Measurements from ENCODE around the gene TPRA1. TPM values are rescaled to one million over a fixed set of nuclear protein-coding genes. Genes with fewer than 3 reads are reported as not detected.

The TPRA1 gene
- total RNA-seq, 1 experiment from 2014 or later: 58.5 TPM

GRCh38 chr3:127578802-127579201, 11.7 kb downstream of the TPRA1 start:
- H3K4me2 ChIP-seq: no peak overlapping the region
- intact Hi-C loops (cut with micrococcal nuclease; ENCODE audit: unreplicated experiment): loop anchor here (5.0 kb wide), 2 partner anchors 393 to 473 kb away; partner anchors contain the start of gene SEC61A1
- ChIA-PET POLR2A (ENCODE audit: unreplicated experiment) (no interaction called here), CTCF (no interaction called here)
- no peak overlapping the region for H2AFZ ChIP-seq
- H3K9me2 ChIP-seq (ENCODE audit: insufficient read depth): no peaks in the 10 kb centered on the region
- H3K27ac ChIP-seq: no peak overlapping the region
- peaks cover 10% of the 10 kb centered on the region for H4K20me1 ChIP-seq (ENCODE audit: insufficient read depth)
- no peaks in the 10 kb centered on the region for H3K9me3 ChIP-seq (ENCODE audit: insufficient read depth, low read depth)
- 0 out of 2 replicates have a peak, but pooled peaks cover 6% of the 10 kb centered on the region for H3K36me3 ChIP-seq (ENCODE audit: low read depth)
- H3K79me2 ChIP-seq (ENCODE audit: low read depth): no peaks in the 10 kb centered on the region
- no peak overlapping the region for H3K4me3 ChIP-seq
- TF ChIP-seq CTCF (conservative IDR thresholded peaks at IDR 0.05) (no peak), EZH2 (IDR thresholded peaks at IDR 0.05; ENCODE audit: low read depth) (no peak)
- no peaks in the 10 kb centered on the region for H3K4me1 ChIP-seq (replicated peaks; ENCODE audit: insufficient read depth)
- no peak for DNase-seq
- BruUV-seq (replicated peaks): no TSS peak
- no peaks in the 10 kb centered on the region for H3F3A ChIP-seq (ENCODE audit: insufficient read depth, low read depth)
- no peaks in the 10 kb centered on the region for H3K27me3 ChIP-seq (ENCODE audit: insufficient read depth, low read depth)

- 0 out of 2 replicates have a peak, but pooled peaks cover 6% of the 10 kb centered on the region for H3K36me3 ChIP-seq (ENCODE audit: low read depth)
- no peak for DNase-seq
- no peak overlapping the region for H3K27ac ChIP-seq
- intact Hi-C loops (cut with micrococcal nuclease; ENCODE audit: unreplicated experiment): loop anchor here (5.0 kb wide), 2 partner anchors 394 to 474 kb away; partner anchors contain the start of gene SEC61A1
- TF ChIP-seq CTCF (conservative IDR thresholded peaks at IDR 0.05): no peak
- TF ChIP-seq EZH2 (IDR thresholded peaks at IDR 0.05; ENCODE audit: low read depth): no peak
- H2AFZ ChIP-seq: no peak overlapping the region
- H3K27me3 ChIP-seq (ENCODE audit: insufficient read depth, low read depth): no peaks in the 10 kb centered on the region
- no peaks in the 10 kb centered on the region for H3K9me2 ChIP-seq (ENCODE audit: insufficient read depth)
- BruUV-seq (replicated peaks): no TSS peak
- no peaks in the 10 kb centered on the region for H3K4me1 ChIP-seq (replicated peaks; ENCODE audit: insufficient read depth)
- no peaks in the 10 kb centered on the region for H3K79me2 ChIP-seq (ENCODE audit: low read depth)
- no peaks in the 10 kb centered on the region for H3K9me3 ChIP-seq (ENCODE audit: insufficient read depth, low read depth)
- CTCF ChIA-PET: no interaction called here
- H3K4me2 ChIP-seq: no peak overlapping the region
- H3F3A ChIP-seq (ENCODE audit: insufficient read depth, low read depth): no peaks in the 10 kb centered on the region
- no peak overlapping the region for H3K4me3 ChIP-seq
- H4K20me1 ChIP-seq (ENCODE audit: insufficient read depth): peaks cover 10% of the 10 kb centered on the region
- POLR2A ChIA-PET (ENCODE audit: unreplicated experiment): no interaction called here
Observed at GRCh38 chr3:127578168-127578567, 12.4 kb downstream of the TPRA1 start.

- Histone ChIP-seq H3K27me3 (ENCODE audit: insufficient read depth, low read depth) (no peaks in the 10 kb centered on the region), H3K79me2 (ENCODE audit: low read depth) (no peaks in the 10 kb centered on the region), H3K4me1 (replicated peaks; ENCODE audit: insufficient read depth) (no peaks in the 10 kb centered on the region), H3K27ac (no peak overlapping the region), H3K4me3 (no peak overlapping the region), H2AFZ (no peak overlapping the region), H3K36me3 (ENCODE audit: low read depth) (0 out of 2 replicates have a peak, but pooled peaks cover 6% of the 10 kb centered on the region), H4K20me1 (ENCODE audit: insufficient read depth) (peaks cover 10% of the 10 kb centered on the region), H3K9me2 (ENCODE audit: insufficient read depth) (no peaks in the 10 kb centered on the region), H3K9me3 (ENCODE audit: insufficient read depth, low read depth) (no peaks in the 10 kb centered on the region), H3F3A (ENCODE audit: insufficient read depth, low read depth) (no peaks in the 10 kb centered on the region), H3K4me2 (no peak overlapping the region)
- ChIA-PET CTCF (no interaction called here), POLR2A (ENCODE audit: unreplicated experiment) (no interaction called here)
- no TSS peak for BruUV-seq (replicated peaks)
- DNase-seq: no peak
- intact Hi-C loops (cut with micrococcal nuclease; ENCODE audit: unreplicated experiment): loop anchor here (5.0 kb wide), 2 partner anchors 395 to 475 kb away; partner anchors contain the start of gene SEC61A1
- TF ChIP-seq EZH2 (IDR thresholded peaks at IDR 0.05; ENCODE audit: low read depth) (no peak), CTCF (conservative IDR thresholded peaks at IDR 0.05) (no peak)
Observed at GRCh38 chr3:127577448-127577847, 13.1 kb downstream of the TPRA1 start.

Measured in PC-9 (cell line).